Natural killer cell (primary cell): ENCODE data around the gene UTP4. TPM values are rescaled to one million over a fixed set of nuclear protein-coding genes. Genes with fewer than 3 reads are reported as not detected.

Experiments
- ATAC-seq, 3 donors: fragments of 150-1000 bp in 2 of 3; fragments of 200-7000 bp in 1 of 3; cut with Tn5 transposase; 1 replicate in 1 of 3; 2 replicates in 2 of 3; pipeline ENCODE4 v1.10.0; 2021; ENCODE audit warnings: mild to moderate bottlenecking in 2 of 3, moderate library complexity in 2 of 3
- DNase-seq, 2 donors: peaks; one replicate each; pipeline versions ENCODE4 v3.0.0 to v3.0.0-alpha.2; 2013 to 2021; ENCODE audit warnings: mixed read lengths in 1 of 2
- H3K27ac ChIP-seq: one replicate; pipeline ENCODE4 v1.5.1; 2013; ENCODE audit warnings: mild to moderate bottlenecking, low read length
- H3K27me3 ChIP-seq: one replicate; pipeline ENCODE4 v1.6.1; 2013; ENCODE audit warnings: low read length; ENCODE audit not compliant: control insufficient read depth, insufficient read depth
- H3K36me3 ChIP-seq: one replicate; pipeline ENCODE4 v1.6.1; 2013; ENCODE audit warnings: low read length; ENCODE audit not compliant: control insufficient read depth, insufficient read depth
- H3K4me1 ChIP-seq: one replicate; pipeline ENCODE4 v1.6.1; 2013; ENCODE audit warnings: low read length; ENCODE audit not compliant: control insufficient read depth, insufficient read depth
- H3K4me3 ChIP-seq: one replicate; pipeline ENCODE4 v1.5.1; 2013; ENCODE audit warnings: low read length
- H3K9me3 ChIP-seq: one replicate; pipeline ENCODE4 v1.6.1; 2013; ENCODE audit warnings: low read length; ENCODE audit not compliant: control insufficient read depth, insufficient read depth
- H3K27ac Mint-ChIP-seq, 2 donors: one replicate each; pipeline ENCODE4 v1.8.0; 2022; ENCODE audit warnings: mild to moderate bottlenecking in 2 of 2, mixed read lengths in 2 of 2, moderate library complexity in 1 of 2
- H3K27me3 Mint-ChIP-seq, 2 donors: one replicate each; pipeline ENCODE4 v1.8.0; 2022; ENCODE audit warnings: low read depth in 2 of 2, mixed read lengths in 2 of 2
- H3K36me3 Mint-ChIP-seq: one replicate; pipeline ENCODE4 v1.8.0; 2022; ENCODE audit warnings: mixed read lengths
- H3K4me1 Mint-ChIP-seq, 2 donors: one replicate each; pipeline ENCODE4 v1.8.0; 2022; ENCODE audit warnings: mixed read lengths in 2 of 2
- H3K4me3 Mint-ChIP-seq: one replicate; pipeline ENCODE4 v1.8.0; 2022; ENCODE audit warnings: mild to moderate bottlenecking, moderate library complexity, mixed read lengths
- H3K9me3 Mint-ChIP-seq, 2 donors: one replicate each; pipeline ENCODE4 v1.8.0; 2022; ENCODE audit warnings: mixed read lengths in 2 of 2
- CTCF ChIP-seq: fragments of 200-600 bp; IDR thresholded peaks from one replicate; pipeline ENCODE4 v1.8.0; 2022; ENCODE audit warnings: antibody characterized with exemption
- WGBS: methylation state at CpG from one replicate; pipeline ENCODE4 v1.1.7; 2013; ENCODE audit warnings: missing lambda C conversion rate; ENCODE audit not compliant: insufficient coverage; 5-methylcytosine and 5-hydroxymethylcytosine counted together
- intact Hi-C: fragments of 100-400 bp; cut with micrococcal nuclease; formaldehyde crosslinking; loops from one replicate; pipeline ENCODE4 v1.14.2; 2022
- total RNA-seq, 4 donors: library from RNA; stranded (reverse); fragments of 120-200 nt in 1 of 4; gene quantifications; one replicate each; pipeline versions ENCODE4 v1.2.3 to v1.2.4, GENCODE V29; 2013 to 2022

The UTP4 gene
- total RNA-seq, 3 donors from 2014 or later (not counting 1 experiment from before 2014, with no cell fraction given): 23.2 to 42.6 (median 36.3) TPM

- intact Hi-C loops: no loop called here
- peaks cover 8% of the 10 kb centered on the region for H3K27me3 ChIP-seq
- no peak for TF ChIP-seq CTCF
- H3K4me1 Mint-ChIP-seq: peaks cover 0 to under 1% of the 10 kb centered on the region in 2 donors
- WGBS: 94% methylated on average over 11 of the region's 11 CpGs
- no peak overlapping the region for H3K27ac Mint-ChIP-seq
- no peak overlapping the region for H3K27ac ChIP-seq
- H3K9me3 Mint-ChIP-seq: no peaks in the 10 kb centered on the region
- H3K36me3 Mint-ChIP-seq: no peaks in the 10 kb centered on the region
- H3K4me1 ChIP-seq: peaks cover 3% of the 10 kb centered on the region
- DNase-seq (no peak), ATAC-seq (no peak)
- no peak overlapping the region for H3K4me3 Mint-ChIP-seq
- no peak overlapping the region for H3K4me3 ChIP-seq
- H3K27me3 Mint-ChIP-seq: peaks cover under 1 to 13% of the 10 kb centered on the region in 2 donors
- H3K36me3 ChIP-seq: no peaks in the 10 kb centered on the region
- no peaks in the 10 kb centered on the region for H3K9me3 ChIP-seq
Observed at GRCh38 chr16:69100071-69100691, 32.3 kb upstream of the UTP4 start.

GRCh38 chr16:69105501-69106361 is 26.7 kb upstream of the UTP4 start, which contains the start of gene HAS3:
Gene HAS3 (plus strand): TSS chr16:69105653. CDS start chr16:69109396, 3,743 bp downstream.
- no peaks in the 10 kb centered on the region for H3K9me3 ChIP-seq
- H3K36me3 Mint-ChIP-seq: no peaks in the 10 kb centered on the region
- peaks cover 2% of the 10 kb centered on the region for H3K36me3 ChIP-seq
- H3K4me1 Mint-ChIP-seq: peaks cover 10 to 14% of the 10 kb centered on the region in 2 donors
- H3K4me1 ChIP-seq: peaks cover 24% of the 10 kb centered on the region
- no peak within 1 kb of the TSS for H3K4me3 ChIP-seq
- no peaks in the 10 kb centered on the region for H3K9me3 Mint-ChIP-seq
- ATAC-seq: peak; percentile 40 to 79 (median 68)
- peak in 1 of 2 donors; percentile 42 for DNase-seq
- H3K4me3 Mint-ChIP-seq: peak within 1 kb of the TSS; percentile 86
- WGBS: under 1% methylated on average over 80 of the region's 80 CpGs
- H3K27me3 Mint-ChIP-seq: peaks cover 13 to 30% of the 10 kb centered on the region in 2 donors
- TF ChIP-seq CTCF: no peak
- no peak within 1 kb of the TSS for H3K27ac ChIP-seq
- H3K27ac Mint-ChIP-seq: no peak within 1 kb of the TSS
- peaks cover 27% of the 10 kb centered on the region for H3K27me3 ChIP-seq
- intact Hi-C loops: no loop called here

- Mint-ChIP-seq H3K4me3 (peak overlapping the region; percentile 72), H3K27ac (no peak overlapping the region), H3K27me3 (peaks cover 13 to 30% of the 10 kb centered on the region in 2 donors), H3K9me3 (no peaks in the 10 kb centered on the region), H3K4me1 (peaks cover 10 to 14% of the 10 kb centered on the region in 2 donors), H3K36me3 (no peaks in the 10 kb centered on the region)
- WGBS: 1% methylated on average over 55 of the region's 55 CpGs
- H3K27ac ChIP-seq: no peak overlapping the region
- no peak for ATAC-seq
- intact Hi-C loops: no loop called here
- no peak for TF ChIP-seq CTCF
- peaks cover 27% of the 10 kb centered on the region for H3K27me3 ChIP-seq
- no peaks in the 10 kb centered on the region for H3K9me3 ChIP-seq
- no peak overlapping the region for H3K4me3 ChIP-seq
- peaks cover 24% of the 10 kb centered on the region for H3K4me1 ChIP-seq
- DNase-seq: no peak
- peaks cover 2% of the 10 kb centered on the region for H3K36me3 ChIP-seq
Observed at GRCh38 chr16:69106491-69107315, 25.7 kb upstream of the UTP4 start.
